IMR-90 (cell line): Measurements from ENCODE around the gene SLX4IP. TPM values are rescaled to one million over a fixed set of nuclear protein-coding genes. Genes with fewer than 3 reads are reported as not detected.

Source experiments
- ATAC-seq: fragments of 200-7000 bp; cut with Tn5 transposase; 2 replicates; pipeline ENCODE4 v1.9.1; 2020; ENCODE audit warnings: low read depth, mild to moderate bottlenecking, moderate library complexity
- BruUV-seq: library from RNA; stranded (reverse); fragments of 400-500 nt; replicated peaks from 2 replicates; lab custom pipeline; 2021; lab: Mats Ljungman, UMichigan
- CTCF ChIA-PET: fragments of 300-600 bp; formaldehyde crosslinking; extraction: SDS; loops from one replicate; lab custom pipeline; 2021; ENCODE audit warnings: antibody characterized with exemption; lab: Yijun Ruan, JAX
- POLR2A ChIA-PET: fragments of 300-600 bp; sonication (Branson Sonifier 250); formaldehyde crosslinking; loops from one replicate; lab custom pipeline; 2022; ENCODE audit warnings: antibody characterized with exemption; ENCODE audit not compliant: unreplicated experiment; lab: Charles Lee
- DNase-seq: peaks from one replicate; pipeline ENCODE4 v3.0.0; 2013
- H2AFZ ChIP-seq: replicated peaks from 2 replicates; pipeline ENCODE3; 2013; ENCODE audit warnings: low read length, mild to moderate bottlenecking; ENCODE audit not compliant: poor library complexity
- H2AK5ac ChIP-seq: 2 replicates; pipeline ENCODE4 v1.6.1; 2013; ENCODE audit warnings: low read depth, low read length, inconsistent platforms
- H2AK9ac ChIP-seq: replicated peaks from 2 replicates; pipeline ENCODE3; 2013; ENCODE audit warnings: mild to moderate bottlenecking, low read depth, low read length, moderate library complexity; ENCODE audit not compliant: poor library complexity
- H2BK120ac ChIP-seq: 2 replicates; pipeline ENCODE4 v1.6.1; 2013; ENCODE audit warnings: low read depth, low read length, inconsistent platforms
- H2BK15ac ChIP-seq: 3 replicates; pipeline ENCODE4 v1.6.1; 2013; ENCODE audit warnings: low read depth, low read length, inconsistent platforms
- H2BK20ac ChIP-seq: 2 replicates; pipeline ENCODE4 v1.6.1; 2013; ENCODE audit warnings: low read depth, mild to moderate bottlenecking, inconsistent platforms, low read length, moderate library complexity
- H2BK5ac ChIP-seq: 2 replicates; pipeline ENCODE4 v1.6.1; 2013; ENCODE audit warnings: mild to moderate bottlenecking, low read depth, low read length, inconsistent platforms; ENCODE audit not compliant: poor library complexity, severe bottlenecking
- H3K14ac ChIP-seq: replicated peaks from 2 replicates; pipeline ENCODE4 v1.6.1; 2013; ENCODE audit warnings: low read depth, low read length, inconsistent platforms
- H3K18ac ChIP-seq: 2 replicates; pipeline ENCODE4 v1.6.1; 2013; ENCODE audit warnings: low read depth, low read length, control low read depth
- H3K23ac ChIP-seq: 2 replicates; pipeline ENCODE4 v1.6.1; 2013; ENCODE audit warnings: low read depth, low read length, inconsistent platforms
- H3K27ac ChIP-seq: 2 replicates; pipeline ENCODE4 v1.5.1; 2013; ENCODE audit warnings: mild to moderate bottlenecking, control low read depth, low read length; ENCODE audit not compliant: insufficient read depth
- H3K27me3 ChIP-seq: 2 replicates; pipeline ENCODE4 v1.6.1; 2013; ENCODE audit warnings: low read length; ENCODE audit not compliant: control insufficient read depth, insufficient read depth
- H3K36me3 ChIP-seq: 2 replicates; pipeline ENCODE4 v1.6.1; 2013; ENCODE audit warnings: low read length, mixed read lengths; ENCODE audit not compliant: control insufficient read depth, insufficient read depth
- H3K4ac ChIP-seq: 2 replicates; pipeline ENCODE4 v1.6.1; 2013; ENCODE audit warnings: low read depth, low read length, inconsistent platforms
- H3K4me1 ChIP-seq: 2 replicates; pipeline ENCODE4 v1.6.1; 2013; ENCODE audit warnings: low read length, mixed read lengths; ENCODE audit not compliant: control insufficient read depth, insufficient read depth
- H3K4me2 ChIP-seq: 2 replicates; pipeline ENCODE4 v1.6.1; 2013; ENCODE audit warnings: low read depth, mild to moderate bottlenecking, control low read depth, low read length, moderate library complexity
- H3K4me3 ChIP-seq: 2 replicates; pipeline ENCODE4 v1.5.1; 2013; ENCODE audit warnings: low read depth, mild to moderate bottlenecking, control low read depth, low read length, moderate library complexity; ENCODE audit not compliant: insufficient read depth
- H3K56ac ChIP-seq: 2 replicates; pipeline ENCODE4 v1.6.1; 2013; ENCODE audit warnings: low read length, inconsistent platforms; ENCODE audit not compliant: insufficient read depth; ENCODE audit errors: extremely low read depth
- H3K79me1 ChIP-seq, 2 experiments: 2 replicates each; pipeline ENCODE4 v1.6.1; 2013; ENCODE audit warnings: low read length in 2 of 2, inconsistent platforms in 1 of 2, low read depth in 1 of 2
- H3K9ac ChIP-seq: 2 replicates; pipeline ENCODE4 v1.6.1; 2013; ENCODE audit warnings: low read depth, low read length, control low read depth
- H3K9me1 ChIP-seq: 2 replicates; pipeline ENCODE4 v1.6.1; 2013; ENCODE audit warnings: low read length, inconsistent platforms; ENCODE audit not compliant: insufficient read depth
- H3K9me3 ChIP-seq: 2 replicates; pipeline ENCODE4 v1.6.1; 2013; ENCODE audit warnings: low read length; ENCODE audit not compliant: control insufficient read depth, insufficient read depth
- H4K20me1 ChIP-seq: 2 replicates; pipeline ENCODE4 v1.6.1; 2013; ENCODE audit warnings: low read length, inconsistent platforms; ENCODE audit not compliant: insufficient read depth
- H4K5ac ChIP-seq: 2 replicates; pipeline ENCODE4 v1.6.1; 2013; ENCODE audit warnings: mild to moderate bottlenecking, low read depth, low read length, control low read depth
- H4K8ac ChIP-seq, 2 experiments: 2 replicates each; pipeline ENCODE4 v1.6.1; 2013; ENCODE audit warnings: low read depth in 2 of 2, low read length in 2 of 2, control low read depth in 1 of 2, inconsistent platforms in 1 of 2
- H4K91ac ChIP-seq: 2 replicates; pipeline ENCODE4 v1.6.1; 2013; ENCODE audit warnings: low read depth, low read length, inconsistent platforms; ENCODE audit not compliant: insufficient read depth
- CHD1 ChIP-seq: IDR thresholded peaks from 2 replicates; pipeline ENCODE4 v1.6.1; 2012; ENCODE audit warnings: low read depth, low read length, improper control_type of control experiment
- FOS ChIP-seq: fragments of 150-350 bp; IDR thresholded peaks from 2 replicates; pipeline ENCODE4 v1.6.1; 2016; ENCODE audit warnings: low read depth, low read length
- MAFK ChIP-seq: IDR thresholded peaks from 2 replicates; pipeline ENCODE4 v1.6.1; 2012; ENCODE audit warnings: low read depth, low read length, improper control_type of control experiment
- POLR2A ChIP-seq: IDR thresholded peaks from 2 replicates; pipeline ENCODE4 v1.6.1; 2012; ENCODE audit warnings: mild to moderate bottlenecking, low read depth, low read length
- RAD21 ChIP-seq: IDR thresholded peaks from 2 replicates; pipeline ENCODE4 v1.6.1; 2012; ENCODE audit warnings: low read length, improper control_type of control experiment
- WGBS, 2 experiments: methylation state at CpG; one replicate each; pipeline versions ENCODE4 v1.1.5 to v1.1.7; 2013; ENCODE audit warnings: missing lambda C conversion rate in 2 of 2; ENCODE audit not compliant: insufficient read length in 1 of 2; ENCODE audit errors: extremely low coverage in 2 of 2; 5-methylcytosine and 5-hydroxymethylcytosine counted together
- dilution Hi-C: fragments of 300-500 bp; cut with HindIII; formaldehyde crosslinking; loops from one replicate; pipeline ENCODE4 v1.14.3; 2018; ENCODE audit warnings: low sequenced_read_pairs; ENCODE audit not compliant: unreplicated experiment
- in situ Hi-C: fragments of 300-500 bp; cut with MboI; formaldehyde crosslinking; loops from 3 replicates; pipeline ENCODE4 v1.14.3; 2019; ENCODE audit warnings: low sequenced_read_pairs, inconsistent platforms, mixed read lengths
- intact Hi-C: fragments of 100-400 bp; cut with micrococcal nuclease; formaldehyde crosslinking; loops from 2 replicates; pipeline ENCODE4 v1.10.0; 2022
- polyA plus RNA-seq, 3 experiments: library from polyadenylated mRNA; depleted of rRNA; stranded (reverse); fragments of >200 nt; gene quantifications; 2 replicates each; pipeline ENCODE4 v1.2.3, GENCODE V29; 2012; ENCODE audit warnings: low replicate concordance in 1 of 3
- total RNA-seq: library from RNA; depleted of rRNA; stranded (reverse); fragments of >200 nt; gene quantifications from 2 replicates; pipeline ENCODE4 v1.2.3, GENCODE V29; 2012
- TF ChIP-seq, protein P1 (sequence below): fragments of 150-350 bp; IDR thresholded peaks from 2 replicates; pipeline ENCODE4 v1.6.1; 2016; ENCODE audit warnings: low read depth, mild to moderate bottlenecking, low read length, moderate library complexity, borderline replicate concordance
- TF ChIP-seq, protein P2 (sequence below): conservative IDR thresholded peaks from 2 replicates; pipeline ENCODE4 v1.5.1; 2012; ENCODE audit warnings: mild to moderate bottlenecking, low read depth, low read length, improper control_type of control experiment

Gene SLX4IP
- total and polyA plus RNA-seq, 2 of the 4 experiments (the other 2 are of a cell fraction), result 1.3 to 5.9 TPM

DNA sequence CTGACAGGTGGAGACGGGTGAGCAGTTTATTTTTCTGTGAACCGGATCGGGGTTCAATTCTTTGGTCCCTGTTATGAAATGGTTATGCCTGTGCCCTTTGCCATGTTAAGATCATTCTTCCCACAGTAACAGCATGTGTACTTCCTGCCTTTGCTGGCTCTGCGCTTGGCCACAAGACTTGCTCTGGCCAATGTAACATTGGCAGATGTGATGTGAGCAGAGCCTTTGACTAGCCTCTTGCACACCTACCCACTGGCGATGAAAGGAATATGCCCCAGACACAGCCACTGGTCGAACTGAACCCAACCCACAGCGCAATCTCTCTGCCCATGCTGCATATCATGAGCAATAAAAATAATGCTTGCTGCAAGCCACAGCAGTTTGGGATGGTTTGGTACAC, 206.8 kb downstream of the SLX4IP start:
- Histone ChIP-seq H3K79me1 (peaks cover 0 to 24% of the 10 kb centered on the region in 2 experiments; a peak in 2 of 4 replicates), H2AK5ac (no peak overlapping the region), H4K20me1 (no peaks in the 10 kb centered on the region), H3K4me1 (peaks cover 12% of the 10 kb centered on the region), H3K14ac (no peak overlapping the region), H3K56ac (no peak overlapping the region), H3K4me2 (no peak overlapping the region), H3K9me1 (peaks cover 16% of the 10 kb centered on the region), H3K4me3 (no peak overlapping the region), H3K27ac (no peak overlapping the region), H4K8ac (no peak overlapping the region), H2AK9ac (no peak overlapping the region), H2AFZ (no peak overlapping the region), H3K36me3 (peaks cover 81% of the 10 kb centered on the region), H2BK15ac (no peak overlapping the region), H3K9ac (no peak overlapping the region), H2BK20ac (no peak overlapping the region), H2BK120ac (no peak overlapping the region), H2BK5ac (no peak overlapping the region), H3K18ac (no peak overlapping the region), H3K23ac (no peak overlapping the region), H4K5ac (no peak overlapping the region), H3K9me3 (no peaks in the 10 kb centered on the region), H4K91ac (no peak overlapping the region), H3K27me3 (no peaks in the 10 kb centered on the region), H3K4ac (no peak overlapping the region)
- ChIA-PET CTCF (no interaction called here), POLR2A (no interaction called here)
- intact Hi-C loops (no loop called here), dilution Hi-C loops (no loop called here), in situ Hi-C loops (no loop called here)
- TF ChIP-seq, protein P1, sequence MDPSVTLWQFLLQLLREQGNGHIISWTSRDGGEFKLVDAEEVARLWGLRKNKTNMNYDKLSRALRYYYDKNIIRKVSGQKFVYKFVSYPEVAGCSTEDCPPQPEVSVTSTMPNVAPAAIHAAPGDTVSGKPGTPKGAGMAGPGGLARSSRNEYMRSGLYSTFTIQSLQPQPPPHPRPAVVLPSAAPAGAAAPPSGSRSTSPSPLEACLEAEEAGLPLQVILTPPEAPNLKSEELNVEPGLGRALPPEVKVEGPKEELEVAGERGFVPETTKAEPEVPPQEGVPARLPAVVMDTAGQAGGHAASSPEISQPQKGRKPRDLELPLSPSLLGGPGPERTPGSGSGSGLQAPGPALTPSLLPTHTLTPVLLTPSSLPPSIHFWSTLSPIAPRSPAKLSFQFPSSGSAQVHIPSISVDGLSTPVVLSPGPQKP, result no peak
- TF ChIP-seq POLR2A (no peak), FOS (no peak), MAFK (no peak), CHD1 (no peak), RAD21 (no peak)
- TF ChIP-seq, protein P2, sequence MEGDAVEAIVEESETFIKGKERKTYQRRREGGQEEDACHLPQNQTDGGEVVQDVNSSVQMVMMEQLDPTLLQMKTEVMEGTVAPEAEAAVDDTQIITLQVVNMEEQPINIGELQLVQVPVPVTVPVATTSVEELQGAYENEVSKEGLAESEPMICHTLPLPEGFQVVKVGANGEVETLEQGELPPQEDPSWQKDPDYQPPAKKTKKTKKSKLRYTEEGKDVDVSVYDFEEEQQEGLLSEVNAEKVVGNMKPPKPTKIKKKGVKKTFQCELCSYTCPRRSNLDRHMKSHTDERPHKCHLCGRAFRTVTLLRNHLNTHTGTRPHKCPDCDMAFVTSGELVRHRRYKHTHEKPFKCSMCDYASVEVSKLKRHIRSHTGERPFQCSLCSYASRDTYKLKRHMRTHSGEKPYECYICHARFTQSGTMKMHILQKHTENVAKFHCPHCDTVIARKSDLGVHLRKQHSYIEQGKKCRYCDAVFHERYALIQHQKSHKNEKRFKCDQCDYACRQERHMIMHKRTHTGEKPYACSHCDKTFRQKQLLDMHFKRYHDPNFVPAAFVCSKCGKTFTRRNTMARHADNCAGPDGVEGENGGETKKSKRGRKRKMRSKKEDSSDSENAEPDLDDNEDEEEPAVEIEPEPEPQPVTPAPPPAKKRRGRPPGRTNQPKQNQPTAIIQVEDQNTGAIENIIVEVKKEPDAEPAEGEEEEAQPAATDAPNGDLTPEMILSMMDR, result no peak
- WGBS, 2 experiments, result no CpG with 5 or more reads among the region's 7 CpGs
- DNase-seq (no peak), ATAC-seq (no peak)
- BruUV-seq, result no TSS peak
